Activated naive CD8-positive, alpha-beta T cell treated with anti-CD3 and anti-CD28 coated beads, Interleukin-2, amount 50 U/mL, for 24 hours (primary cell): ENCODE results near the gene KCNK3.

Experiments used
- ATAC-seq: fragments of 150-1000 bp; cut with Tn5 transposase; one replicate; pipeline ENCODE4 v1.10.0; 2021
- DNase-seq: peaks from one replicate; pipeline ENCODE4 v3.0.0; 2021
- H3K27ac Mint-ChIP-seq: one replicate; pipeline ENCODE4 v1.8.0; 2021; ENCODE audit warnings: mild to moderate bottlenecking, mixed read lengths
- H3K27me3 Mint-ChIP-seq: one replicate; pipeline ENCODE4 v1.8.0; 2021; ENCODE audit warnings: mixed read lengths
- H3K36me3 Mint-ChIP-seq: one replicate; pipeline ENCODE4 v1.8.0; 2021; ENCODE audit warnings: low read depth, mixed read lengths
- H3K4me1 Mint-ChIP-seq: one replicate; pipeline ENCODE4 v1.8.0; 2021; ENCODE audit warnings: mixed read lengths
- H3K4me3 Mint-ChIP-seq: one replicate; pipeline ENCODE4 v1.8.0; 2021; ENCODE audit warnings: mild to moderate bottlenecking, moderate library complexity, mixed read lengths
- H3K9me3 Mint-ChIP-seq: one replicate; pipeline ENCODE4 v1.8.0; 2021; ENCODE audit warnings: mixed read lengths

Gene KCNK3

DNA sequence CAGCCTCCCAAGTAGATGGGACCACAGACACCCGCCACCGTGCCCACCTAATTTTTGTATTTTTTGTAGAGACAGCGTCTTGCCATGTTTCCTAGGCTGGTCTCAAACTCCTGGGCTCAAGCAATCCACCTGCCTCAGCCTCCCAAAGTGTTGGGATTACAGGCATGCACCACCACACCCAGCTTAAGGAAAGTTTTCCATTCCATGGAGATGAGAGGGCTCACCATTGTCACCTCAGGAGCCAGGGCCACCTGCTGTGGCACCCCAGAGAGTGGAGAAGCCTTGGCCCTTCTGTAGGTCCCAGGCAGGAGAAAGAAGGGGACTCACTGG, 76.2 kb downstream of the KCNK3 start:
- ATAC-seq (no peak), DNase-seq (no peak)
- Mint-ChIP-seq H3K4me3 (no peak overlapping the region), H3K36me3 (peaks cover 7% of the 10 kb centered on the region), H3K9me3 (no peaks in the 10 kb centered on the region), H3K4me1 (peaks cover 62% of the 10 kb centered on the region), H3K27ac (no peak overlapping the region), H3K27me3 (no peaks in the 10 kb centered on the region)

- Mint-ChIP-seq H3K36me3 (peaks cover 7% of the 10 kb centered on the region), H3K27me3 (no peaks in the 10 kb centered on the region), H3K9me3 (no peaks in the 10 kb centered on the region), H3K27ac (no peak overlapping the region), H3K4me1 (peaks cover 62% of the 10 kb centered on the region), H3K4me3 (no peak overlapping the region)
- DNase-seq (peak; percentile 48), ATAC-seq (peak; percentile 42)
Observed at GRCh38 chr2:26769089-26769761, 76.7 kb downstream of the KCNK3 start.

GRCh38 chr2:26770986-26771586, 78.6 kb downstream of the KCNK3 start:
- DNase-seq = peak; percentile 42
- no peak overlapping the region for H3K4me3 Mint-ChIP-seq
- no peaks in the 10 kb centered on the region for H3K27me3 Mint-ChIP-seq
- peaks cover 50% of the 10 kb centered on the region for H3K4me1 Mint-ChIP-seq
- H3K9me3 Mint-ChIP-seq = no peaks in the 10 kb centered on the region
- peak; percentile 53 for ATAC-seq
- no peak overlapping the region for H3K27ac Mint-ChIP-seq
- peaks cover 12% of the 10 kb centered on the region for H3K36me3 Mint-ChIP-seq

GRCh38 chr2:26772064-26773001, 79.8 kb downstream of the KCNK3 start:
- H3K9me3 Mint-ChIP-seq = no peaks in the 10 kb centered on the region
- DNase-seq (no peak), ATAC-seq (peak; percentile 47)
- H3K27ac Mint-ChIP-seq = peak overlapping the region; percentile 73
- peaks cover 19% of the 10 kb centered on the region for H3K36me3 Mint-ChIP-seq
- no peaks in the 10 kb centered on the region for H3K27me3 Mint-ChIP-seq
- H3K4me3 Mint-ChIP-seq = no peak overlapping the region
- H3K4me1 Mint-ChIP-seq = peaks cover 44% of the 10 kb centered on the region

DNA sequence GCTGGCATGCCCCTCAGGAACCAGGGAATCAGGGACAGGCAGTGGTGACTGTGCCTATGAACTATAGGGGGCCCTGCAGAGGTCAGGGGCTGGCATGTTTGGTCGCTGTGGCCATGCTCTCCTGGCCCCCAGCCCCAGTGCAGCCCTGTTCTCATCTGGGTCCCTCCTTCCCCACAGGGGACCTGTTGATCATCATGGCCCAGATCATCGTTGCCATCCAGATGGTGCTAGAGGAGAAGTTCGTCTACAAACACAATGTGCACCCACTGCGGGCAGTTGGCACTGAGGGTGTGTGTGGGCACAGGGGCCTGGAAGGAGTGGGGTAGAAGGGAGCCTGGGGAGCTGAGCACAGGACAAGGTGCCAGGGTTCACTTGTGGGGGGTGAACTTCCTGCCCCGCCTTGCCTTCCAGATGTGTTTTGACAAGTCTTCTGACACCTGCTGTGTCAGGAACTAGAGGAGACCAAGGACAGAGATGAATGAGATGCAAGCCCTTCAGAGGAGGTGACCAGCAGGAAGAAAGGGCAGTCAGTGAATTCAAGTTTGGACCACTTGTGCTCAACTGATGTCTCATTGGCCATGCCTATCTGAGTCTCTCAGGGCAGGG, 83.8 kb downstream of the KCNK3 start:
- DNase-seq (no peak), ATAC-seq (no peak)
- H3K4me3 Mint-ChIP-seq = no peak overlapping the region
- H3K27me3 Mint-ChIP-seq = no peaks in the 10 kb centered on the region
- H3K36me3 Mint-ChIP-seq = peaks cover 35% of the 10 kb centered on the region
- peak overlapping the region; percentile 61 for H3K27ac Mint-ChIP-seq
- H3K9me3 Mint-ChIP-seq = no peaks in the 10 kb centered on the region
- H3K4me1 Mint-ChIP-seq = peaks cover 21% of the 10 kb centered on the region

DNA sequence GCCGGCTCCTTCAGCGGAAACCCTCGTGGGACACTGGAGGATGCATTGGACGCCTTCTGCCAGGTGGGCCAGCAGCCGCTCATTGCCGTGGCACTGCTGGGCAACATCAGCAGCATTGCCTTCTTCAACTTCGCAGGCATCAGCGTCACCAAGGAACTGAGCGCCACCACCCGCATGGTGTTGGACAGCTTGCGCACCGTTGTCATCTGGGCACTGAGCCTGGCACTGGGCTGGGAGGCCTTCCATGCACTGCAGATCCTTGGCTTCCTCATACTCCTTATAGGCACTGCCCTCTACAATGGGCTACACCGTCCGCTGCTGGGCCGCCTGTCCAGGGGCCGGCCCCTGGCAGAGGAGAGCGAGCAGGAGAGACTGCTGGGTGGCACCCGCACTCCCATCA, 85.6 kb downstream of the KCNK3 start:
- H3K36me3 Mint-ChIP-seq = peaks cover 28% of the 10 kb centered on the region
- H3K4me3 Mint-ChIP-seq = no peak overlapping the region
- no peak for ATAC-seq
- no peak overlapping the region for H3K27ac Mint-ChIP-seq
- DNase-seq = no peak
- peaks cover 4% of the 10 kb centered on the region for H3K4me1 Mint-ChIP-seq
- H3K9me3 Mint-ChIP-seq = no peaks in the 10 kb centered on the region
- H3K27me3 Mint-ChIP-seq = no peaks in the 10 kb centered on the region

DNA sequence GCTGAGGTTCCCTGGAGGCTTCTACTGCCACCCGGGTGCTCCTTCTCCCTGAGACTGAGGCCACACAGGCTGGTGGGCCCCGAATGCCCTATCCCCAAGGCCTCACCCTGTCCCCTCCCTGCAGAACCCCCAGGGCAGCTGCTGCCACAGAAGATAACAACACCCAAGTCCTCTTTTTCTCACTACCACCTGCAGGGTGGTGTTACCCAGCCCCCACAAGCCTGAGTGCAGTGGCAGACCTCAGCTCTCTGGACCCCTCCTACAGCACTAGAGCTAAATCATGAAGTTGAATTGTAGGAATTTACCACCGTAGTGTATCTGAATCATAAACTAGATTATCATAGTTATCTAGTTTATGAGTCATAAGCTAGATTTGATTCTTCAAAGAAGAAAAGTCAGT, 86.0 kb downstream of the KCNK3 start:
- no peak for DNase-seq
- H3K27ac Mint-ChIP-seq = no peak overlapping the region
- H3K27me3 Mint-ChIP-seq = no peaks in the 10 kb centered on the region
- ATAC-seq = peak; percentile 59
- H3K9me3 Mint-ChIP-seq = no peaks in the 10 kb centered on the region
- H3K4me3 Mint-ChIP-seq = no peak overlapping the region
- H3K4me1 Mint-ChIP-seq = peaks cover 4% of the 10 kb centered on the region
- H3K36me3 Mint-ChIP-seq = peaks cover 28% of the 10 kb centered on the region

GRCh38 chr2:26780203-26780760, 87.8 kb downstream of the KCNK3 start:
- H3K4me3 Mint-ChIP-seq = no peak overlapping the region
- H3K4me1 Mint-ChIP-seq = peaks cover 8% of the 10 kb centered on the region
- ATAC-seq (no peak), DNase-seq (no peak)
- no peak overlapping the region for H3K27ac Mint-ChIP-seq
- H3K36me3 Mint-ChIP-seq = peaks cover 30% of the 10 kb centered on the region
- no peaks in the 10 kb centered on the region for H3K9me3 Mint-ChIP-seq
- no peaks in the 10 kb centered on the region for H3K27me3 Mint-ChIP-seq
